ENCODE data around the gene ABCB6.
A peak's percentile ranks its signal among the peaks of the same experiment; 100 is the strongest.

Gene ABCB6

GRCh38 chr2:219245148-219245898 is 26.6 kb upstream of the ABCB6 start, which contains the start of the genes GLB1L and STK16:
TSS of gene GLB1L (minus strand) at chr2:219245444. CDS start at chr2:219243573, 1,871 bp downstream.
TSS of gene STK16 (plus strand) at chr2:219245479. CDS start at chr2:219246000, 521 bp downstream.
- peak; percentile 82 for DNase-seq (ENCODE audit: low read depth)

- no peak for DNase-seq (ENCODE audit: low read depth)
These were observed 26.0 kb upstream of the ABCB6 start for GRCh38 chr2:219244789-219245147.

GRCh38 chr2:219243291-219243761 is 24.6 kb upstream of the ABCB6 start:
- no peak for DNase-seq (ENCODE audit: low read depth)

GRCh38 chr2:219234331-219234730 is 15.6 kb upstream of the ABCB6 start:
- no peak for DNase-seq (ENCODE audit: low read depth)

- no peak for DNase-seq (ENCODE audit: low read depth)
These were observed 11.3 kb upstream of the ABCB6 start for GRCh38 chr2:219230059-219230540.

- peak; percentile 96 for DNase-seq (ENCODE audit: low read depth)
These were observed 10.7 kb upstream of the ABCB6 start, which contains the start of the genes ANKZF1 and ATG9A for GRCh38 chr2:219229305-219230058. TSS of gene ANKZF1 (plus strand) at chr2:219229806. CDS start at chr2:219230258, 452 bp downstream. TSS of gene ATG9A (minus strand) at chr2:219229636. CDS start at chr2:219228024, 1,612 bp downstream.

- no peak for DNase-seq (ENCODE audit: low read depth)
These were observed 10.2 kb upstream of the ABCB6 start for GRCh38 chr2:219228911-219229304.

GRCh38 chr2:219228041-219228910 is 9.5 kb upstream of the ABCB6 start:
- no peak for DNase-seq (ENCODE audit: low read depth)

GRCh38 chr2:219225350-219225749 is 6.6 kb upstream of the ABCB6 start:
- DNase-seq (ENCODE audit: low read depth) = no peak

GRCh38 chr2:219223831-219224610 is 5.3 kb upstream of the ABCB6 start:
- DNase-seq (ENCODE audit: low read depth) = no peak

GRCh38 chr2:219221957-219222518 is 3.3 kb upstream of the ABCB6 start:
- no peak for DNase-seq (ENCODE audit: low read depth)

GRCh38 chr2:219220652-219221402 is 2.1 kb upstream of the ABCB6 start:
- no peak for DNase-seq (ENCODE audit: low read depth)

- no peak for DNase-seq (ENCODE audit: low read depth)
These were observed 1.2 kb upstream of the ABCB6 start for GRCh38 chr2:219219784-219220532.

GRCh38 chr2:219218217-219218731 is 484 bp downstream of the ABCB6 start:
- DNase-seq (ENCODE audit: low read depth) = no peak

- DNase-seq (ENCODE audit: low read depth) = no peak
These were observed 2.2 kb downstream of the ABCB6 start for GRCh38 chr2:219216535-219216915.

- DNase-seq (ENCODE audit: low read depth) = no peak
These were observed 2.8 kb downstream of the ABCB6 start for GRCh38 chr2:219215871-219216534.

GRCh38 chr2:219214786-219215185 is 4.0 kb downstream of the ABCB6 start:
- no peak for DNase-seq (ENCODE audit: low read depth)

GRCh38 chr2:219214141-219214540 is 4.6 kb downstream of the ABCB6 start:
- no peak for DNase-seq (ENCODE audit: low read depth)
